Measurements from ENCODE around the gene FBXL7. TPM values are rescaled to one million over a fixed set of nuclear protein-coding genes. Genes with fewer than 3 reads are reported as not detected.

FBXL7 gene
- total and polyA plus RNA-seq, 2 of the 8 experiments (the other 6 are each of a cell fraction or from before 2014, with no cell fraction given): 17.7 to 17.8 TPM

DNA sequence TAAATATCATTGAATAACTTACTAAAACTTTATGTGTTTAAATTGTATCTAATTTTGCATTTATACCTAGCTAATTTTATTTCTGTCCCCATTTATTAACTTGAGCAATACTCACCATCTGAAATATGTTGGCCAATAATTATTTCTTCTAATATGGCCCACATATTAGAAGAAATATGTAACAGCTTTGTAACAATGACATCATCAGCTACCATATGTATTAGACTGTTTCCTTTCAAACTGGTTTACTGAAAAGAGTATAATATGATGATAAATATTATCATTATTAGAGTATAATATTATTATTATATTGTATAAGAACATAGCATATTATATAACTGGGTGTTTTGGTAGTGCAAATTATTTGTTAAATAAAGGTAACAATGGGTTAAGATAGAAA lies 220.5 kb downstream of the FBXL7 start:
- H4K20me1 ChIP-seq (replicated peaks in 1 of 2; ENCODE audit: control insufficient read depth in 1 of 2, insufficient read depth in 2 of 2, low read length in 2 of 2): no peaks in the 10 kb centered on the region
- no peak overlapping the region for H4K91ac ChIP-seq (replicated peaks; ENCODE audit: insufficient read length, low read length)
- H4K8ac ChIP-seq (ENCODE audit: extremely low read depth, insufficient read depth, low read length): no peak overlapping the region
- H2AK5ac ChIP-seq (ENCODE audit: low read depth, low read length): no peak overlapping the region
- no peak overlapping the region for H3K4ac ChIP-seq (replicated peaks; ENCODE audit: insufficient read length, low read depth, low read length)
- no peaks in the 10 kb centered on the region for H3K9me3 ChIP-seq (ENCODE audit: insufficient read depth in 2 of 2, low read depth in 1 of 2, low read length in 1 of 2)
- ChIA-PET CTCF (ENCODE audit: partially characterized antibody) (no interaction called here), POLR2A (ENCODE audit: partially characterized antibody) (no interaction called here)
- H2BK120ac ChIP-seq (replicated peaks; ENCODE audit: low read depth, low read length): no peak overlapping the region
- H3K4me2 ChIP-seq (ENCODE audit: insufficient read depth in 1 of 2, low read depth in 2 of 2, low read length in 2 of 2): no peak overlapping the region
- no peak overlapping the region for H3K14ac ChIP-seq (ENCODE audit: insufficient read length)
- no peak overlapping the region for H2AFZ ChIP-seq (ENCODE audit: low read length)
- no peak overlapping the region for H3K27ac ChIP-seq (ENCODE audit: low read depth, low read length)
- H3K18ac ChIP-seq (ENCODE audit: extremely low read depth, low read length): no peak overlapping the region
- no peak overlapping the region for H3K4me3 ChIP-seq (ENCODE audit: extremely low read depth in 1 of 4, insufficient read depth in 2 of 4, low read depth in 3 of 4, low read length in 4 of 4)
- no peaks in the 10 kb centered on the region for H3K23me2 ChIP-seq (ENCODE audit: low read depth, low read length)
- no peak overlapping the region for H3K23ac ChIP-seq (ENCODE audit: insufficient read length)
- DNase-seq (ENCODE audit: low read depth in 1 of 2, low spot score in 2 of 2): no peak
- H3K4me1 ChIP-seq (replicated peaks in 1 of 4; ENCODE audit: control insufficient read depth in 3 of 4, insufficient read depth in 4 of 4, low read length in 3 of 4): peaks cover 0 to 9% (median 7%) of the 10 kb centered on the region in 4 experiments; a peak in 2 of 7 replicates
- no peak overlapping the region for H2BK12ac ChIP-seq (ENCODE audit: low read depth, low read length)
- TF ChIP-seq CHD1 (IDR thresholded peaks at IDR 0.05; ENCODE audit: low read depth, low read length) (no peak), POLR2A (IDR thresholded peaks at IDR 0.05; ENCODE audit: control extremely low read depth in 1 of 2, low read depth in 2 of 2, low read length in 2 of 2) (no peak), TAF1 (IDR thresholded peaks at IDR 0.05; ENCODE audit: low read depth, low read length) (no peak), HDAC2 (IDR thresholded peaks at IDR 0.05; ENCODE audit: borderline replicate concordance in 1 of 2, low read depth in 2 of 2, low read length in 2 of 2) (no peak), CBX8 (IDR thresholded peaks at IDR 0.05; ENCODE audit: borderline replicate concordance, low read depth, low read length) (no peak), JUND (IDR thresholded peaks at IDR 0.05; ENCODE audit: low read length) (no peak), ZNF274 (IDR thresholded peaks at IDR 0.05; ENCODE audit: borderline replicate concordance, extremely low read depth, low read length) (no peak), RNF2 (IDR thresholded peaks at IDR 0.05; ENCODE audit: borderline replicate concordance, low read depth, low read length, missing control alignments, poor library complexity, severe bottlenecking) (no peak), EGR1 (IDR thresholded peaks at IDR 0.05; ENCODE audit: borderline replicate concordance, low read depth, low read length) (no peak), TBP (IDR thresholded peaks at IDR 0.05; ENCODE audit: low read depth, low read length) (no peak), PHF8 (conservative IDR thresholded peaks at IDR 0.05; ENCODE audit: low read depth, low read length) (no peak), BRCA1 (IDR thresholded peaks at IDR 0.05; ENCODE audit: low read depth, low read length) (no peak), GTF2F1 (IDR thresholded peaks at IDR 0.05; ENCODE audit: borderline replicate concordance, low read depth, low read length) (no peak), HDAC6 (IDR thresholded peaks at IDR 0.05; ENCODE audit: low read depth, low read length) (no peak)
- no peak overlapping the region for H2BK5ac ChIP-seq (ENCODE audit: low read depth, low read length)
- no peak overlapping the region for H3K56ac ChIP-seq (replicated peaks; ENCODE audit: insufficient read length, low read depth, low read length)
- H2BK20ac ChIP-seq (ENCODE audit: low read length): no peak overlapping the region
- H3K36me3 ChIP-seq (ENCODE audit: control insufficient read depth in 2 of 4, insufficient read depth in 4 of 4, low read length in 3 of 4): no peaks in the 10 kb centered on the region
- H4K5ac ChIP-seq (ENCODE audit: insufficient read length, low read depth, low read length): no peak overlapping the region
- H2BK15ac ChIP-seq (ENCODE audit: low read length): no peak overlapping the region
- no peaks in the 10 kb centered on the region for H3K27me3 ChIP-seq (replicated peaks in 1 of 4; ENCODE audit: control insufficient read depth in 3 of 4, extremely low read depth in 1 of 4, insufficient read depth in 3 of 4, low read length in 3 of 4)
- FAIRE-seq: no peak
- H3K79me1 ChIP-seq (ENCODE audit: low read depth, low read length): no peaks in the 10 kb centered on the region; the same call in 1 of the 2 replicates
- no peak overlapping the region for H3K9ac ChIP-seq (replicated peaks in 1 of 4; ENCODE audit: extremely low read depth in 1 of 4, low read depth in 3 of 4, low read length in 3 of 4)
- H3K79me2 ChIP-seq (ENCODE audit: control insufficient read depth in 1 of 2, insufficient read depth in 2 of 2, low read length in 2 of 2): peaks cover 0 to 5% of the 10 kb centered on the region in 2 experiments; a peak in 1 of 4 replicates

Measured in H1 (cell line).